Psoas muscle (tissue), 8 donors: ENCODE results near the gene ZMIZ1. TPM values are rescaled to one million over a fixed set of nuclear protein-coding genes. Genes with fewer than 3 reads are reported as not detected.

Experiments
- ATAC-seq, 4 donors: fragments of 200-7000 bp; cut with Tn5 transposase; one replicate each; pipeline ENCODE4 v1.9.1; 2020; ENCODE audit warnings: moderate library complexity in 3 of 4, mild to moderate bottlenecking in 2 of 4
- DNase-seq, 2 donors: peaks; one replicate each; pipeline ENCODE4 v3.0.0-alpha.2; 2020
- H3K27ac ChIP-seq: fragments of 200-600 bp; one replicate; pipeline ENCODE4 v1.8.0; 2022
- H3K27me3 ChIP-seq, 3 donors: fragments of 200-600 bp in 1 of 3; one replicate each; pipeline versions ENCODE4 v1.6.1 to v1.8.0; 2013 to 2022; ENCODE audit warnings: low read length in 2 of 3, mild to moderate bottlenecking in 2 of 3, moderate library complexity in 1 of 3; ENCODE audit not compliant: insufficient read depth in 3 of 3
- H3K36me3 ChIP-seq, 2 donors: fragments of 200-600 bp in 1 of 2; one replicate each; pipeline versions ENCODE4 v1.6.1 to v1.8.0; 2013 to 2022; ENCODE audit warnings: low read depth in 1 of 2, mild to moderate bottlenecking in 1 of 2, moderate library complexity in 1 of 2; ENCODE audit not compliant: insufficient read depth in 1 of 2
- H3K4me1 ChIP-seq: fragments of 200-600 bp; one replicate; pipeline ENCODE4 v1.8.0; 2022
- H3K4me3 ChIP-seq: fragments of 200-600 bp; one replicate; pipeline ENCODE4 v1.8.0; 2022; ENCODE audit warnings: mild to moderate bottlenecking
- H3K9me3 ChIP-seq: fragments of 200-600 bp; one replicate; pipeline ENCODE4 v1.8.0; 2022
- WGBS, 3 donors: extraction: QIAGEN DNeasy Blood & Tissue Kit; methylation state at CpG; one replicate each; pipeline versions ENCODE4 v1.1.6 to v1.1.7; 2013; 5-methylcytosine and 5-hydroxymethylcytosine counted together
- intact Hi-C, 2 donors: fragments of 100-400 bp; cut with DNase I; formaldehyde crosslinking; loops; one replicate each; pipeline versions ENCODE4 v1.11.0 to v1.14.2; 2022
- polyA plus RNA-seq, 3 donors: library from polyadenylated mRNA; stranded (reverse); fragments of 200-250 nt; gene quantifications; one replicate each; pipeline ENCODE4 v1.2.3, GENCODE V29; 2013
- total RNA-seq, 4 donors: library from RNA; stranded (reverse); fragmentation: NEBNext Ultra II Directional in 2 of 4; extraction: Animal tissue kit (Norgen Biotek cat#: 25700) in 2 of 4; gene quantifications; one replicate each; pipeline versions ENCODE4 v1.2.1 to v1.2.4, GENCODE V29; 2021 to 2023
- TF ChIP-seq, protein P1 (sequence below): fragments of 200-600 bp; IDR thresholded peaks from one replicate; pipeline ENCODE4 v1.8.0; 2022; ENCODE audit warnings: antibody characterized with exemption
- donor health status: healthy with polysubstance abuse.
- donor health status: DM: no; HTN: no; CAD: no; lungs with moderate emphysema.
- donor health status: Bipolar disorder and iron deficiency.
- donor health status: healthy.
- donor health status: DM: yes; HTN: yes; CAD: no.
- donor health status: DM: no; HTN: no; CAD: no.
- donor health status: DM: no; HTN: no; CAD: no.
- donor health status: DM: yes; HTN: yes; CAD: no.

The ZMIZ1 gene
- total and polyA plus RNA-seq, 7 donors: 10.4 to 37.6 (median 30.0) TPM

- TF ChIP-seq, protein P1, sequence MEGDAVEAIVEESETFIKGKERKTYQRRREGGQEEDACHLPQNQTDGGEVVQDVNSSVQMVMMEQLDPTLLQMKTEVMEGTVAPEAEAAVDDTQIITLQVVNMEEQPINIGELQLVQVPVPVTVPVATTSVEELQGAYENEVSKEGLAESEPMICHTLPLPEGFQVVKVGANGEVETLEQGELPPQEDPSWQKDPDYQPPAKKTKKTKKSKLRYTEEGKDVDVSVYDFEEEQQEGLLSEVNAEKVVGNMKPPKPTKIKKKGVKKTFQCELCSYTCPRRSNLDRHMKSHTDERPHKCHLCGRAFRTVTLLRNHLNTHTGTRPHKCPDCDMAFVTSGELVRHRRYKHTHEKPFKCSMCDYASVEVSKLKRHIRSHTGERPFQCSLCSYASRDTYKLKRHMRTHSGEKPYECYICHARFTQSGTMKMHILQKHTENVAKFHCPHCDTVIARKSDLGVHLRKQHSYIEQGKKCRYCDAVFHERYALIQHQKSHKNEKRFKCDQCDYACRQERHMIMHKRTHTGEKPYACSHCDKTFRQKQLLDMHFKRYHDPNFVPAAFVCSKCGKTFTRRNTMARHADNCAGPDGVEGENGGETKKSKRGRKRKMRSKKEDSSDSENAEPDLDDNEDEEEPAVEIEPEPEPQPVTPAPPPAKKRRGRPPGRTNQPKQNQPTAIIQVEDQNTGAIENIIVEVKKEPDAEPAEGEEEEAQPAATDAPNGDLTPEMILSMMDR: no peak
- peak; percentile 4 to 29 for DNase-seq
- intact Hi-C loops: loop anchor here in 1 of 2 donors (2.0 kb wide), 1 partner anchor 36 kb away; no protein-coding TSS in a partner anchor
- Histone ChIP-seq H3K27ac (no peak overlapping the region), H3K27me3 (no peaks in the 10 kb centered on the region), H3K4me3 (no peak overlapping the region), H3K9me3 (no peaks in the 10 kb centered on the region), H3K4me1 (peaks cover 16% of the 10 kb centered on the region), H3K36me3 (no peaks in the 10 kb centered on the region)
- WGBS, 3 donors: 90 to 98% (median 92%) methylated on average over 11 of the region's 11 CpGs
- no peak for ATAC-seq
Observed at GRCh38 chr10:79026341-79026761, 42.4 kb upstream of the ZMIZ1 start.

- H3K27me3 ChIP-seq: no peaks in the 10 kb centered on the region
- TF ChIP-seq, protein P1: no peak
- WGBS, 3 donors: 91 to 100% (median 96%) methylated on average over 3 of the region's 3 CpGs
- H3K36me3 ChIP-seq: no peaks in the 10 kb centered on the region
- DNase-seq (no peak), ATAC-seq (no peak)
- peaks cover 16% of the 10 kb centered on the region for H3K4me1 ChIP-seq
- no peak overlapping the region for H3K27ac ChIP-seq
- intact Hi-C loops: loop anchor here in 1 of 2 donors (2.0 kb wide), 1 partner anchor 36 kb away; no protein-coding TSS in a partner anchor
- no peak overlapping the region for H3K4me3 ChIP-seq
- H3K9me3 ChIP-seq: no peaks in the 10 kb centered on the region
Observed at GRCh38 chr10:79026806-79027146, 42.0 kb upstream of the ZMIZ1 start.

DNA sequence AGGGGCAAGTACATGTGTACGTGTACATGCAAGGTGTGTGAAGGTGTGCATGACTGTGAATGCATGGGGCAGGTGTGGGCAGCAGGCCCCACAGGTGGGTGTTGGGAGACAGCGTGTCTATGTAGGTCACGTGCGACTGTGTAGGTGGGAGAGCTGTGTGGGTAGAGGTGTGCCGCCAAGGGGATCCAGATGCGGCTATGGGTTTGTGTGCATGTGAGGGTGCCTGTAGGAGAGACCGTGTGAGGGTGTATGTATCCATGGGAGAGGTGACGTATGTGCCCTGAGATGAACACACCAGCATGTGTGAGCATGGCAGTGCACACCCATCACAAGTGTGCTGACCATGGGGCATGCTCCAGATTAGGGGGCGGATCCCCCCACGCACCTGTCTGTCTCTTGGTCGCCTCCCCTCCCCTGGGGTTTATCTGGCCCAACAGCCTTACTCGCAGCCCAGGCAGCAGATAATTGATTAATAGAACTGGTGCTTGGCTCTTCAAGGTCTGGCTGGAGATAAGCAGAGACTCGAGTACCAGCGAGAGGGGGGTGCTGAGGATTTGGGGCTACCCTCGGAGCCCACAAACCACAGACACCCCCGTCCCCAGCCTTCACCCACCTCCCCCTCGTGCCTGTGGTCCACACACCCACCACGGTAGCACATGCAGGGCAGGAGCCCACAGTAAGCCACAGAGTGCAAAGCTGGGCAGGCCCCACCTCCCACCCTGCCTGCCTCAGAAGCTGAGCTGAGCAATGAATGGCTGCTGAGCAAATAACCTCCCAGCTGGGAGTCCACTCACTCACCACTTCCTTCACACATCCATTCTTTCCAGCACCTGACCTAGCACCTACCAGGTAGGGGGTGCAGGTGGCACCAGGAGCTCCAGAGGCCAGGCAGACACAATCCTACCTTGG lies 41.4 kb upstream of the ZMIZ1 start:
- intact Hi-C loops: loop anchor here in 1 of 2 donors (2.0 kb wide), 1 partner anchor 35 kb away; no protein-coding TSS in a partner anchor
- Histone ChIP-seq H3K27ac (no peak overlapping the region), H3K36me3 (no peaks in the 10 kb centered on the region), H3K9me3 (no peaks in the 10 kb centered on the region), H3K27me3 (no peaks in the 10 kb centered on the region), H3K4me3 (no peak overlapping the region), H3K4me1 (peaks cover 16% of the 10 kb centered on the region)
- TF ChIP-seq, protein P1: no peak
- DNase-seq: peak; percentile 10 to 46
- WGBS, 3 donors: 80 to 86% (median 81%) methylated on average over 17 to 18 of the region's 18 CpGs
- ATAC-seq: no peak

DNA sequence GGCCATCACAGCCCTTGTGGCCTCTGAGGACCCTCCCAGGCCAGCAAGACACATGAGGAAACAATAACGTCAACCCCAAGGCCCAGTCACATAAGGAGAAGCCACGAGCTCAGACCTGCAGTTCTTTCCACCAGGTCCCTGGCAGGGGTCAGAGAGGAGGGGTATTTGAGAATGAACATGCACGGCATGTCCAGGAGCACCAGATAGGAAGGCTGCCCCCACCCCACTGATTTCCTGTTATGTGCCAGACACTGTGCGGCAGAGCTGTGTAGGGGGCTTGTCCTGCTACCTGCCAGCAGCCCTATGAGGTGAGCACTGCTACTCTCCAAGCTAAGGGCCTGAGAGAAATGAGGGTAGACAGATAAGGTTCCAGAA lies 40.7 kb upstream of the ZMIZ1 start:
- H3K27me3 ChIP-seq: no peaks in the 10 kb centered on the region
- DNase-seq: peak in 1 of 2 donors; percentile 0
- no peak overlapping the region for H3K4me3 ChIP-seq
- TF ChIP-seq, protein P1: no peak
- no peak for ATAC-seq
- intact Hi-C loops: no loop called here
- H3K9me3 ChIP-seq: no peaks in the 10 kb centered on the region
- H3K4me1 ChIP-seq: peaks cover 10% of the 10 kb centered on the region
- H3K27ac ChIP-seq: no peak overlapping the region
- WGBS, 3 donors: 90 to 93% (median 93%) methylated on average over 4 of the region's 4 CpGs
- no peaks in the 10 kb centered on the region for H3K36me3 ChIP-seq
